GM12873 (cell line): ENCODE results near the gene C14orf39.
A peak's percentile ranks its signal among the peaks of the same experiment; 100 is the strongest.

Experiments used
- TF ChIP-seq, protein P1 (sequence below): IDR thresholded peaks from 2 replicates; pipeline ENCODE4 v1.5.1; 2012; ENCODE audit warnings: low read depth, mild to moderate bottlenecking, moderate library complexity, low read length, control low read depth; ENCODE audit not compliant: insufficient read depth; ENCODE audit errors: missing control alignments

C14orf39 gene, protein sequence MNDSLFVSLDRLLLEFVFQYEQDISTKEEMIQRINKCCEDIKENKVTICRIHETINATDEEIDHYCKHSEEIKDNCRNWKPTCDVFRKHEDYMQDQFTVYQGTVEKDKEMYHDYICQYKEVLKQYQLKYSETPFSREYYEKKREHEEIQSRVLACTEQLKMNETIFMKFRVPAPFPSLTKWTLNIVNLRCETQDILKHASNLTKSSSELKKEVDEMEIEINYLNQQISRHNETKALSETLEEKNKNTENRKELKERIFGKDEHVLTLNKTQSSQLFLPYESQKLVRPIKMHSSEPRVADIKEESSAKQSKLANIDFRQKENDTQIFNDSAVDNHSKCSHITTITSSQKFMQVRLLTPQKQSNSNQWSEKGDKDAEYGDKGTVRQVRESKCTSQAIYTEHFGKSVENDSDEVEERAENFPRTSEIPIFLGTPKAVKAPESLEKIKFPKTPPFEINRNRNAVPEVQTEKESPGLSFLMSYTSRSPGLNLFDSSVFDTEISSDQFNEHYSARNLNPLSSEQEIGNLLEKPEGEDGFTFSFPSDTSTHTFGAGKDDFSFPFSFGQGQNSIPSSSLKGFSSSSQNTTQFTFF

DNA sequence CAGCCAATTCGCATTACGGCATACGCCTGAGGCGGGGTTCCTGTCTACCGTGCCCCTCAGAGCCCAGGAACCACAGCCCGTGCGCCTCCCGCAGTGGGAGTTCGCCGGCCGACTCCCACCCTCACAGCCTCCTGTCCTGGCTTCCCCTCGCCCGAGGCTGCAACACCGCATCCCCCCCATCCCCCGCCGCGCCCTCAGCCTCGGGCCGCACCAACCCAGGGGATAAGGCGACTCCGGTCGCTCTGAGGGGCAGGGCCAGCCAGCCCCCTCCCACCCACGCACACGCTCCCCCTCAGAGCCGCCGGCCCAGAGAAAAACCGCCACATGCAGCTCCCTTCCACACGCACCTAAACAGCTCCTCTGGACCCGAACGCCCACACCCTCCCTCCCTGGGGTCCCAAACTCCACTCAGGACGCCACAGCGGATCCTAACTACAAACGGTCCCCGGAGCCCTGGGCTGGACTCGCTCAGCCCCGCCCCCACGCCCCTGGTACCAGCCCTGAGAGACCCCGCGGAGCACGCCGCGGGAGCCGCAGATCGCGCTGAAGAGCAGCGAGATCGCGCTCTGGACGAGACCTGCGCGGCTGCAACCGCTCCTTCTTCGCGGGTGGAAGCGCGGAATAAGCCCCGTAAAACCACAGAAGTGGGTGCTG, at the start of gene C14orf39:
Gene C14orf39 (minus strand): TSS at position 466 of the 654 bp plus-strand sequence. CDS start 985 bp downstream, outside the sequence.
- TF ChIP-seq, protein P1, sequence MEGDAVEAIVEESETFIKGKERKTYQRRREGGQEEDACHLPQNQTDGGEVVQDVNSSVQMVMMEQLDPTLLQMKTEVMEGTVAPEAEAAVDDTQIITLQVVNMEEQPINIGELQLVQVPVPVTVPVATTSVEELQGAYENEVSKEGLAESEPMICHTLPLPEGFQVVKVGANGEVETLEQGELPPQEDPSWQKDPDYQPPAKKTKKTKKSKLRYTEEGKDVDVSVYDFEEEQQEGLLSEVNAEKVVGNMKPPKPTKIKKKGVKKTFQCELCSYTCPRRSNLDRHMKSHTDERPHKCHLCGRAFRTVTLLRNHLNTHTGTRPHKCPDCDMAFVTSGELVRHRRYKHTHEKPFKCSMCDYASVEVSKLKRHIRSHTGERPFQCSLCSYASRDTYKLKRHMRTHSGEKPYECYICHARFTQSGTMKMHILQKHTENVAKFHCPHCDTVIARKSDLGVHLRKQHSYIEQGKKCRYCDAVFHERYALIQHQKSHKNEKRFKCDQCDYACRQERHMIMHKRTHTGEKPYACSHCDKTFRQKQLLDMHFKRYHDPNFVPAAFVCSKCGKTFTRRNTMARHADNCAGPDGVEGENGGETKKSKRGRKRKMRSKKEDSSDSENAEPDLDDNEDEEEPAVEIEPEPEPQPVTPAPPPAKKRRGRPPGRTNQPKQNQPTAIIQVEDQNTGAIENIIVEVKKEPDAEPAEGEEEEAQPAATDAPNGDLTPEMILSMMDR, result no peak

GRCh38 chr14:60532442-60532841, 46.6 kb upstream of the C14orf39 start:
- TF ChIP-seq, protein P1, result no peak

DNA sequence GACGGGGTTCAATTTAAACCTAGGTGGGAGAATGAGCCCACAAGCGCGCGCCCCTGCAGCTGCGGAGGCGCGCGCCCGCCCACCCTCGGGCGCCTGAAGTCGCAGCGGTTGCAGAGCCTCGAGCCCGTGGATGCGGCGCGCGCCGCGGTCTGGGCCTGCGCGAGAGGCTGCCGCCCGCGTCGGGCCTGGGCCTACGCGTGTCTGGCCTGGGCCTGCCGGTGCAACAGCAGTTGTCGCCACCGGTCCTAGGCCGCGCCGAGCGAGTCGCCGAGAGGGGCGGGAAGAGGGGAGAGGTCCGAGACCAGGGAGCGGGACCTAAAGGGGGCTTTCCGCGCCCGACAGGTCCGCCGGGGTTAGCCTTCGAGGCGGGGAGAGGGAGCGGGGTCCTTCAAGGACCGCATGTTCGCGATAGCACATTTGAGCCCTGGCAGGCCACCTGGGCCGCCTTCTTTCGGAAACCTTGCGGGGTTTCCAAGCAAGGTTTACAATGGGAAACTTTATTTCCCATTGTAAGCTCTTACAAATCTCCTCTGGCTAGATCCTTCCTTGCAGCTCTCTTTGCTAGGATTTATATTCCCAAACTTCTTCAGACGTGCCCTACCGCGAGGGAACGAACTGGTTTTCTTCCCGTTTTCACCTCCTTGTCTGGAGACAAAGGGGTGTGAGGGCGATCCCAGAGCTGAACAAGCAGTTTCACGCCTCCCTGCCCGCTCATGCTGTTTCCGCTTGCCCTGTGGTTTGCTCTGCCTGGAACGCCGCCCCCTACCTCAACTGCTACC, 29.8 kb upstream of the C14orf39 start:
- TF ChIP-seq, protein P1, result no peak

GRCh38 chr14:60514741-60515491, 29.1 kb upstream of the C14orf39 start:
- TF ChIP-seq, protein P1, result peak; percentile 37

- TF ChIP-seq, protein P1, result no peak
Measured at GRCh38 chr14:60514378-60514740, 28.5 kb upstream of the C14orf39 start.

DNA sequence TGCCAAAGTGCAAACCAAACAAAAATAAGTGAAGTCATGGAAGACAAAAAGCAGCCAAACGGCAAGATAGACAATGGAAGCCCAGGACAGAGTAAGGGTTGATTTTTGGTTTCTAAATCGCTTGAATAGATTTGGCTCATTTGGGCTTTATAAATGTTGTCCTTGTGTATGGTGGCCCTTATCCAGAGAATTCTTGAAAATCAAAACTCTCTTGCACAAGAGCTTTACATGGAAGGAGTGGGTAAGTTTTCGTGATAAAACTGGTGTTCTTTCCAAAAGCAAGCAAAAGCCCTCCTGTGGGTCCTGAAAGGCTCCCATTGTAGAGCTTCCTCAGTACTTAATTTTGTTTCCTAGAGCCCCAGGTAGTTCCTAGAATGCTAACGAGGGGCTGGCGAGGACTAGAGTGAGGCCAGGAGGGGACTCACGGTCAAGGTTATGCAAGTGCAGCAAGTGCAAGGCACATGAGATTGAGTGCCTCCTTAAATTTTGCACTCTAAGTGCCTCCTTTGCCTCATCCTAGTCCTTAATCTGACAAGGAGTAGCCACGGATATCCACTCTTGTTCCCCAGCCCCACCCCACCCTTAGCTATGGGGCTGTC, 27.2 kb upstream of the C14orf39 start:
- TF ChIP-seq, protein P1, result no peak
